IMR-90 (cell line): ENCODE measurements around the gene PEA15. TPM values are rescaled to one million over a fixed set of nuclear protein-coding genes. Genes with fewer than 3 reads are reported as not detected.

Experiments used
- ATAC-seq: fragments of 200-7000 bp; cut with Tn5 transposase; 2 replicates; pipeline ENCODE4 v1.9.1; 2020; ENCODE audit warnings: low read depth, mild to moderate bottlenecking, moderate library complexity
- BruUV-seq: library from RNA; stranded (reverse); fragments of 400-500 nt; replicated peaks from 2 replicates; lab custom pipeline; 2021; lab: Mats Ljungman, UMichigan
- CTCF ChIA-PET: fragments of 300-600 bp; formaldehyde crosslinking; extraction: SDS; loops from one replicate; lab custom pipeline; 2021; ENCODE audit warnings: antibody characterized with exemption; lab: Yijun Ruan, JAX
- POLR2A ChIA-PET: fragments of 300-600 bp; sonication (Branson Sonifier 250); formaldehyde crosslinking; loops from one replicate; lab custom pipeline; 2022; ENCODE audit warnings: antibody characterized with exemption; ENCODE audit not compliant: unreplicated experiment; lab: Charles Lee
- DNase-seq: peaks from one replicate; pipeline ENCODE4 v3.0.0; 2013
- H2AFZ ChIP-seq: replicated peaks from 2 replicates; pipeline ENCODE3; 2013; ENCODE audit warnings: low read length, mild to moderate bottlenecking; ENCODE audit not compliant: poor library complexity
- H2AK5ac ChIP-seq: 2 replicates; pipeline ENCODE4 v1.6.1; 2013; ENCODE audit warnings: low read depth, low read length, inconsistent platforms
- H2AK9ac ChIP-seq: replicated peaks from 2 replicates; pipeline ENCODE3; 2013; ENCODE audit warnings: mild to moderate bottlenecking, low read depth, low read length, moderate library complexity; ENCODE audit not compliant: poor library complexity
- H2BK120ac ChIP-seq: 2 replicates; pipeline ENCODE4 v1.6.1; 2013; ENCODE audit warnings: low read depth, low read length, inconsistent platforms
- H2BK15ac ChIP-seq: 3 replicates; pipeline ENCODE4 v1.6.1; 2013; ENCODE audit warnings: low read depth, low read length, inconsistent platforms
- H2BK20ac ChIP-seq: 2 replicates; pipeline ENCODE4 v1.6.1; 2013; ENCODE audit warnings: low read depth, mild to moderate bottlenecking, inconsistent platforms, low read length, moderate library complexity
- H2BK5ac ChIP-seq: 2 replicates; pipeline ENCODE4 v1.6.1; 2013; ENCODE audit warnings: mild to moderate bottlenecking, low read depth, low read length, inconsistent platforms; ENCODE audit not compliant: poor library complexity, severe bottlenecking
- H3K14ac ChIP-seq: replicated peaks from 2 replicates; pipeline ENCODE4 v1.6.1; 2013; ENCODE audit warnings: low read depth, low read length, inconsistent platforms
- H3K18ac ChIP-seq: 2 replicates; pipeline ENCODE4 v1.6.1; 2013; ENCODE audit warnings: low read depth, low read length, control low read depth
- H3K23ac ChIP-seq: 2 replicates; pipeline ENCODE4 v1.6.1; 2013; ENCODE audit warnings: low read depth, low read length, inconsistent platforms
- H3K27ac ChIP-seq: 2 replicates; pipeline ENCODE4 v1.5.1; 2013; ENCODE audit warnings: mild to moderate bottlenecking, control low read depth, low read length; ENCODE audit not compliant: insufficient read depth
- H3K27me3 ChIP-seq: 2 replicates; pipeline ENCODE4 v1.6.1; 2013; ENCODE audit warnings: low read length; ENCODE audit not compliant: control insufficient read depth, insufficient read depth
- H3K36me3 ChIP-seq: 2 replicates; pipeline ENCODE4 v1.6.1; 2013; ENCODE audit warnings: low read length, mixed read lengths; ENCODE audit not compliant: control insufficient read depth, insufficient read depth
- H3K4ac ChIP-seq: 2 replicates; pipeline ENCODE4 v1.6.1; 2013; ENCODE audit warnings: low read depth, low read length, inconsistent platforms
- H3K4me1 ChIP-seq: 2 replicates; pipeline ENCODE4 v1.6.1; 2013; ENCODE audit warnings: low read length, mixed read lengths; ENCODE audit not compliant: control insufficient read depth, insufficient read depth
- H3K4me2 ChIP-seq: 2 replicates; pipeline ENCODE4 v1.6.1; 2013; ENCODE audit warnings: low read depth, mild to moderate bottlenecking, control low read depth, low read length, moderate library complexity
- H3K4me3 ChIP-seq: 2 replicates; pipeline ENCODE4 v1.5.1; 2013; ENCODE audit warnings: low read depth, mild to moderate bottlenecking, control low read depth, low read length, moderate library complexity; ENCODE audit not compliant: insufficient read depth
- H3K56ac ChIP-seq: 2 replicates; pipeline ENCODE4 v1.6.1; 2013; ENCODE audit warnings: low read length, inconsistent platforms; ENCODE audit not compliant: insufficient read depth; ENCODE audit errors: extremely low read depth
- H3K79me1 ChIP-seq, 2 experiments: 2 replicates each; pipeline ENCODE4 v1.6.1; 2013; ENCODE audit warnings: low read length in 2 of 2, inconsistent platforms in 1 of 2, low read depth in 1 of 2
- H3K9ac ChIP-seq: 2 replicates; pipeline ENCODE4 v1.6.1; 2013; ENCODE audit warnings: low read depth, low read length, control low read depth
- H3K9me1 ChIP-seq: 2 replicates; pipeline ENCODE4 v1.6.1; 2013; ENCODE audit warnings: low read length, inconsistent platforms; ENCODE audit not compliant: insufficient read depth
- H3K9me3 ChIP-seq: 2 replicates; pipeline ENCODE4 v1.6.1; 2013; ENCODE audit warnings: low read length; ENCODE audit not compliant: control insufficient read depth, insufficient read depth
- H4K20me1 ChIP-seq: 2 replicates; pipeline ENCODE4 v1.6.1; 2013; ENCODE audit warnings: low read length, inconsistent platforms; ENCODE audit not compliant: insufficient read depth
- H4K5ac ChIP-seq: 2 replicates; pipeline ENCODE4 v1.6.1; 2013; ENCODE audit warnings: mild to moderate bottlenecking, low read depth, low read length, control low read depth
- H4K8ac ChIP-seq, 2 experiments: 2 replicates each; pipeline ENCODE4 v1.6.1; 2013; ENCODE audit warnings: low read depth in 2 of 2, low read length in 2 of 2, control low read depth in 1 of 2, inconsistent platforms in 1 of 2
- H4K91ac ChIP-seq: 2 replicates; pipeline ENCODE4 v1.6.1; 2013; ENCODE audit warnings: low read depth, low read length, inconsistent platforms; ENCODE audit not compliant: insufficient read depth
- CEBPB ChIP-seq: IDR thresholded peaks from 2 replicates; pipeline ENCODE4 v1.6.1; 2012; ENCODE audit warnings: low read depth, low read length, improper control_type of control experiment
- CHD1 ChIP-seq: IDR thresholded peaks from 2 replicates; pipeline ENCODE4 v1.6.1; 2012; ENCODE audit warnings: low read depth, low read length, improper control_type of control experiment
- FOS ChIP-seq: fragments of 150-350 bp; IDR thresholded peaks from 2 replicates; pipeline ENCODE4 v1.6.1; 2016; ENCODE audit warnings: low read depth, low read length
- MAFK ChIP-seq: IDR thresholded peaks from 2 replicates; pipeline ENCODE4 v1.6.1; 2012; ENCODE audit warnings: low read depth, low read length, improper control_type of control experiment
- MAZ ChIP-seq: IDR thresholded peaks from 2 replicates; pipeline ENCODE4 v1.6.1; 2012; ENCODE audit warnings: low read depth, mild to moderate bottlenecking, low read length, improper control_type of control experiment, moderate library complexity, borderline replicate concordance
- MXI1 ChIP-seq: IDR thresholded peaks from 2 replicates; pipeline ENCODE4 v1.6.1; 2012; ENCODE audit warnings: low read depth, mild to moderate bottlenecking, low read length, moderate library complexity, borderline replicate concordance
- NFE2L2 ChIP-seq: fragments of 150-350 bp; IDR thresholded peaks from 2 replicates; pipeline ENCODE4 v1.6.1; 2016; ENCODE audit warnings: low read depth, mild to moderate bottlenecking, low read length
- POLR2A ChIP-seq: IDR thresholded peaks from 2 replicates; pipeline ENCODE4 v1.6.1; 2012; ENCODE audit warnings: mild to moderate bottlenecking, low read depth, low read length
- RAD21 ChIP-seq: IDR thresholded peaks from 2 replicates; pipeline ENCODE4 v1.6.1; 2012; ENCODE audit warnings: low read length, improper control_type of control experiment
- RCOR1 ChIP-seq: IDR thresholded peaks from 2 replicates; pipeline ENCODE4 v1.6.1; 2012; ENCODE audit warnings: mild to moderate bottlenecking, low read length, improper control_type of control experiment; ENCODE audit not compliant: insufficient replicate concordance
- RFX5 ChIP-seq: IDR thresholded peaks from 2 replicates; pipeline ENCODE4 v1.8.0; 2012; ENCODE audit warnings: low read depth, mild to moderate bottlenecking, low read length, moderate library complexity
- SMC3 ChIP-seq: fragments of 150-350 bp; IDR thresholded peaks from 2 replicates; pipeline ENCODE4 v1.6.1; 2016; ENCODE audit warnings: low read depth, mild to moderate bottlenecking, antibody characterized with exemption, low read length, moderate library complexity
- WGBS, 2 experiments: methylation state at CpG; one replicate each; pipeline versions ENCODE4 v1.1.5 to v1.1.7; 2013; ENCODE audit warnings: missing lambda C conversion rate in 2 of 2; ENCODE audit not compliant: insufficient read length in 1 of 2; ENCODE audit errors: extremely low coverage in 2 of 2; 5-methylcytosine and 5-hydroxymethylcytosine counted together
- dilution Hi-C: fragments of 300-500 bp; cut with HindIII; formaldehyde crosslinking; loops from one replicate; pipeline ENCODE4 v1.14.3; 2018; ENCODE audit warnings: low sequenced_read_pairs; ENCODE audit not compliant: unreplicated experiment
- in situ Hi-C: fragments of 300-500 bp; cut with MboI; formaldehyde crosslinking; loops from 3 replicates; pipeline ENCODE4 v1.14.3; 2019; ENCODE audit warnings: low sequenced_read_pairs, inconsistent platforms, mixed read lengths
- intact Hi-C: fragments of 100-400 bp; cut with micrococcal nuclease; formaldehyde crosslinking; loops from 2 replicates; pipeline ENCODE4 v1.10.0; 2022
- polyA plus RNA-seq, 3 experiments: library from polyadenylated mRNA; depleted of rRNA; stranded (reverse); fragments of >200 nt; gene quantifications; 2 replicates each; pipeline ENCODE4 v1.2.3, GENCODE V29; 2012; ENCODE audit warnings: low replicate concordance in 1 of 3
- total RNA-seq: library from RNA; depleted of rRNA; stranded (reverse); fragments of >200 nt; gene quantifications from 2 replicates; pipeline ENCODE4 v1.2.3, GENCODE V29; 2012
- TF ChIP-seq, protein P1 (sequence below): conservative IDR thresholded peaks from 2 replicates; pipeline ENCODE4 v1.5.1; 2012; ENCODE audit warnings: mild to moderate bottlenecking, low read depth, low read length, improper control_type of control experiment
- TF ChIP-seq, protein P2 (sequence below): fragments of 150-350 bp; IDR thresholded peaks from 2 replicates; pipeline ENCODE4 v1.6.1; 2017; ENCODE audit warnings: mild to moderate bottlenecking, antibody characterized with exemption, low read length, low read depth

Gene PEA15
- total and polyA plus RNA-seq, 2 of the 4 experiments (the other 2 are of a cell fraction): 296 to 754 TPM

DNA sequence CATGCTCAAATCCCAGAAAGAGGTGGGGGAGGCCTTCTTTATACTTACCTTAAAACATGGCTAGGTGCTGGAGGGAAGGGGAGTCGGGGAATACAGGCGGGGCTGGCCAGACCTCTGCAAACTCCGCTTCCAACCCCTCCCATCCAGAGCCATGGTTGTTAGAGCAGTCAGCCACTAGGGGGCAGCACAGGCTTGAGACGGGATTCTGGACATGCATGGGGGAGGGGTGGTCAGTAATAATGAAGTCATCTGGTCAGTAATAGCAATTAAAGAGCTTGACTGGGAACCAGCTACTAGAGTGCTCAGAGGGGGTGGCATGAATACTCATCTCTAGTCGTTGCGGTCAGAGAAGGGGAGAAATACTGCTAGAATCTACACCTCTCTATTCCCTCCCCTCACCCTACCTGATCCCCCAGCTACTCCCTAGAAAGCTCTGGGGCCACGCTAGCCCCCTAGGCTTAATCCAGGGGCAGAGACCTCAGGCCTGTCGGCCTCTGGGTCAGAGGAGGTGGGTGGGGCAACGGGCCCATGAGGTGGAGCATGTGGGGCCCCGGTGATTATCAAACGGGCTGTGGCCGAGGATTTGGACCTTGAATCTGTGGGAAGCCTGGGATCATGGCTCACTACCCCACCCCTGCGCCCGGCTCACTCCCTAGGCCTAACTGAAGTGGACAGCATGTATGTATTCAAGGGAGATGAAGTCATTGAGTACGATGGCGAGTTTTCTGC, 11.9 kb upstream of the PEA15 start:
- Histone ChIP-seq H2BK15ac (no peak overlapping the region; the same call in 2 of the 3 replicates), H3K56ac (no peak overlapping the region), H4K20me1 (no peaks in the 10 kb centered on the region), H2AK9ac (peak overlapping the region; percentile 87), H2AFZ (peak overlapping the region; percentile 88), H3K27me3 (peaks cover 3% of the 10 kb centered on the region; the same call in 1 of the 2 replicates), H4K91ac (no peak overlapping the region; the same call in 1 of the 2 replicates), H3K23ac (no peak overlapping the region), H3K4me2 (no peak overlapping the region), H3K9ac (no peak overlapping the region), H3K4me3 (no peak overlapping the region), H2BK120ac (no peak overlapping the region; the same call in 1 of the 2 replicates), H3K4ac (no peak overlapping the region; the same call in 1 of the 2 replicates), H3K36me3 (no peaks in the 10 kb centered on the region), H3K79me1 (no peaks in the 10 kb centered on the region), H3K18ac (no peak overlapping the region), H3K14ac (no peak overlapping the region), H2BK20ac (peak overlapping the region; percentile 67), H4K5ac (no peak overlapping the region), H3K9me3 (no peaks in the 10 kb centered on the region), H2AK5ac (peak overlapping the region; percentile 70; the same call in 1 of the 2 replicates), H4K8ac (peak overlapping the region in 1 of 2 experiments; percentile 54; a peak in 1 of 4 replicates), H2BK5ac (no peak overlapping the region), H3K4me1 (peaks cover 4% of the 10 kb centered on the region), H3K9me1 (peaks cover 13% of the 10 kb centered on the region; the same call in 1 of the 2 replicates), H3K27ac (no peak overlapping the region)
- peak; percentile 97 for ATAC-seq
- TF ChIP-seq CHD1 (no peak), CEBPB (no peak), RAD21 (peak; percentile 97), NFE2L2 (no peak), POLR2A (no peak), MXI1 (no peak), RFX5 (no peak), MAFK (no peak), MAZ (peak; percentile 94), FOS (no peak), RCOR1 (peak; percentile 22), SMC3 (peak; percentile 98)
- TF ChIP-seq, protein P1, sequence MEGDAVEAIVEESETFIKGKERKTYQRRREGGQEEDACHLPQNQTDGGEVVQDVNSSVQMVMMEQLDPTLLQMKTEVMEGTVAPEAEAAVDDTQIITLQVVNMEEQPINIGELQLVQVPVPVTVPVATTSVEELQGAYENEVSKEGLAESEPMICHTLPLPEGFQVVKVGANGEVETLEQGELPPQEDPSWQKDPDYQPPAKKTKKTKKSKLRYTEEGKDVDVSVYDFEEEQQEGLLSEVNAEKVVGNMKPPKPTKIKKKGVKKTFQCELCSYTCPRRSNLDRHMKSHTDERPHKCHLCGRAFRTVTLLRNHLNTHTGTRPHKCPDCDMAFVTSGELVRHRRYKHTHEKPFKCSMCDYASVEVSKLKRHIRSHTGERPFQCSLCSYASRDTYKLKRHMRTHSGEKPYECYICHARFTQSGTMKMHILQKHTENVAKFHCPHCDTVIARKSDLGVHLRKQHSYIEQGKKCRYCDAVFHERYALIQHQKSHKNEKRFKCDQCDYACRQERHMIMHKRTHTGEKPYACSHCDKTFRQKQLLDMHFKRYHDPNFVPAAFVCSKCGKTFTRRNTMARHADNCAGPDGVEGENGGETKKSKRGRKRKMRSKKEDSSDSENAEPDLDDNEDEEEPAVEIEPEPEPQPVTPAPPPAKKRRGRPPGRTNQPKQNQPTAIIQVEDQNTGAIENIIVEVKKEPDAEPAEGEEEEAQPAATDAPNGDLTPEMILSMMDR: peak; percentile 98
- TF ChIP-seq, protein P2, sequence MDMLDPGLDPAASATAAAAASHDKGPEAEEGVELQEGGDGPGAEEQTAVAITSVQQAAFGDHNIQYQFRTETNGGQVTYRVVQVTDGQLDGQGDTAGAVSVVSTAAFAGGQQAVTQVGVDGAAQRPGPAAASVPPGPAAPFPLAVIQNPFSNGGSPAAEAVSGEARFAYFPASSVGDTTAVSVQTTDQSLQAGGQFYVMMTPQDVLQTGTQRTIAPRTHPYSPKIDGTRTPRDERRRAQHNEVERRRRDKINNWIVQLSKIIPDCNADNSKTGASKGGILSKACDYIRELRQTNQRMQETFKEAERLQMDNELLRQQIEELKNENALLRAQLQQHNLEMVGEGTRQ: no peak
- dilution Hi-C loops: no loop called here
- WGBS, 2 experiments: 50% methylated on average over 2 of the region's 16 CpGs; no CpG with 5 or more reads in 1 of the 2 experiments
- CTCF ChIA-PET: interaction anchor here (0.5 to 3.2 kb wide), 35 partner anchors 9 to 186 kb away, joined by 3 to 63 read pairs (median 4); partner anchors contain the start of gene DCAF8
- in situ Hi-C loops: loop anchor here (25.0 kb wide), 1 partner anchor 419 kb away; no protein-coding TSS in a partner anchor
- peak; percentile 87 for DNase-seq
- BruUV-seq: no TSS peak
- intact Hi-C loops: loop anchor here (1.0 to 5.0 kb wide), 6 partner anchors 26 to 183 kb away; partner anchors contain the start of gene PEX19
- POLR2A ChIA-PET: no interaction called here
